Epithelial cell of proximal tubule (primary cell): ENCODE data around the gene NLK. TPM values are rescaled to one million over a fixed set of nuclear protein-coding genes. Genes with fewer than 3 reads are reported as not detected.

Source experiments
- DNase-seq: peaks from one replicate; pipeline ENCODE4 v3.0.0-alpha.2; 2011; ENCODE audit warnings: low read depth
- H3K4me3 ChIP-seq: 2 replicates; pipeline ENCODE4 v1.5.1; 2011; ENCODE audit warnings: low read depth, mild to moderate bottlenecking, low read length
- total RNA-seq: library from RNA; depleted of rRNA; stranded (reverse); fragments of >200 nt; gene quantifications from 2 replicates; pipeline ENCODE4 v1.2.3, GENCODE V29; 2015
- TF ChIP-seq, protein P1 (sequence below): conservative IDR thresholded peaks from 2 replicates; pipeline ENCODE4 v1.5.1; 2012; ENCODE audit warnings: low read depth, mild to moderate bottlenecking, low read length

The NLK gene
- total RNA-seq, 1 donor from 2014 or later = 18.6 TPM

DNA sequence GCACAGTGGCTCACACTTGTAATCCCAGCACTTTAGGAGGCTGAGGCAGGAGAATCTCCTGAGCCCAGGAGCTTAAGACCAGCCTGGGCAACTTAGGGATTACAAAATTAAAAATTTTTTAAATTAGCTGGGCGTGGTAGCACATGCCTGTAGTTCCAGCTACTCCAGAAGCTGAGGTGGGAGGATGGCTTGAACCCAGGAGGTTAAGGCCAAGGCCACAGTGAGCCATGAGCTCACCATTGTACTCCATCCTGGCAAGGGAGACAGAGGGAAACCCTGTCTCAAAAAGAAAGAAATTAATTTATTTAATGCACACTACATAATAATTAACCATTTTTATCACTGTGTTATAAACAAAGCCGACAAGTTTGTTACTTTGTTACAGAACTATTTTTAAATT, 145.5 kb downstream of the NLK start:
- no peak for DNase-seq
- H3K4me3 ChIP-seq = no peak overlapping the region
- TF ChIP-seq, protein P1, sequence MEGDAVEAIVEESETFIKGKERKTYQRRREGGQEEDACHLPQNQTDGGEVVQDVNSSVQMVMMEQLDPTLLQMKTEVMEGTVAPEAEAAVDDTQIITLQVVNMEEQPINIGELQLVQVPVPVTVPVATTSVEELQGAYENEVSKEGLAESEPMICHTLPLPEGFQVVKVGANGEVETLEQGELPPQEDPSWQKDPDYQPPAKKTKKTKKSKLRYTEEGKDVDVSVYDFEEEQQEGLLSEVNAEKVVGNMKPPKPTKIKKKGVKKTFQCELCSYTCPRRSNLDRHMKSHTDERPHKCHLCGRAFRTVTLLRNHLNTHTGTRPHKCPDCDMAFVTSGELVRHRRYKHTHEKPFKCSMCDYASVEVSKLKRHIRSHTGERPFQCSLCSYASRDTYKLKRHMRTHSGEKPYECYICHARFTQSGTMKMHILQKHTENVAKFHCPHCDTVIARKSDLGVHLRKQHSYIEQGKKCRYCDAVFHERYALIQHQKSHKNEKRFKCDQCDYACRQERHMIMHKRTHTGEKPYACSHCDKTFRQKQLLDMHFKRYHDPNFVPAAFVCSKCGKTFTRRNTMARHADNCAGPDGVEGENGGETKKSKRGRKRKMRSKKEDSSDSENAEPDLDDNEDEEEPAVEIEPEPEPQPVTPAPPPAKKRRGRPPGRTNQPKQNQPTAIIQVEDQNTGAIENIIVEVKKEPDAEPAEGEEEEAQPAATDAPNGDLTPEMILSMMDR = no peak

DNA sequence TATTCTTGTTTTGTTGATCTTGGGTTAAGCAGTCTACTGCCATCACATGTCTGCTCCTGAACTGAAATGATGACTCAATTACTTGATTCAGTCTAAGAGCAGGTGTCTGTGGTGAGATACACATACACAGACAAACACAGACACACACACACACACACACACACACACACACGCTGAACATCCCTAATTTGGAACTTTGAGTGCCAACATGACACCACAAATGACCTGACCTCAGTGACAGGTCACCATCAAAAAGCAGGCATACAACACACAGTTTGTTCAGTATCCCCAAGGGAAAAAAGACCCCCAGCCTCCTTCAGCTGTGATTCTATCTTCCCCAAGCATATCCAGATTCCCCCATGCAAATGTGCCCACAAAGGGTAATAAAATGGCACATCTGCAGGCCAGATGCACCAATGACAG, 146.4 kb downstream of the NLK start:
- no peak overlapping the region for H3K4me3 ChIP-seq
- no peak for DNase-seq
- TF ChIP-seq, protein P1 = no peak

DNA sequence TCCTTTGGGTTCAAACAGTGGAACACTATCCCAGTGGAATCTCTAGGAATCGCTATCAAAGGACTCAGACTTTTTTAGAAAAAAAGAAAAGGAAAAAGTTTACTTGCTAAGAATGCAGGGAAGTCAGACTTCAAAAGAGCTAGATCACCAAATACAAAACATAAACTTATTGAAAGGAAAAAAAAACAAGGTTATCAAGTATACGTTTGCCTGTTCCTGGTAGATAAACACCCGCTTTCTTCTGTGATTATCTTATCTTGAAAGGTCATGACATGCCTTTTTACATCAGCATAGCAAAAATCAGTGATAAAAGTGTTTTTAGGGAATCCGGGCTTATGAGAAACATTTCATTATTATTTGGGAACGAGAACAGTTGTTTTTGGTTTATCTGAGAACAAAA, 147.2 kb downstream of the NLK start:
- DNase-seq = no peak
- H3K4me3 ChIP-seq = no peak overlapping the region
- TF ChIP-seq, protein P1 = no peak

DNA sequence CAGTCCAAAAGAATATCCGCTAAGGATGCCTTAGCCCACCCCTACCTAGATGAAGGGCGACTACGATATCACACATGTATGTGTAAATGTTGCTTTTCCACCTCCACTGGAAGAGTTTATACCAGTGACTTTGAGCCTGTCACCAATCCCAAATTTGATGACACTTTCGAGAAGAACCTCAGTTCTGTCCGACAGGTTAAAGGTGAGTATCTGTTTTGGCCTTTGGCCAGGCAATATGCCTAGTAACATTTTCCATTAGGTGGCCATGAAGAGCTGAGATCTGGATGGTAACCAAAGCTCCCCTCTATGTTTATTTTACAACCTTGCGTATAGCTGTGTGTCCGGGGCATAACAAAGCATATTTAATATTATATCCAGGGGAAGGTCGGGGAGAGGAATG, 148.5 kb downstream of the NLK start:
- no peak for DNase-seq
- no peak overlapping the region for H3K4me3 ChIP-seq
- TF ChIP-seq, protein P1 = no peak

DNA sequence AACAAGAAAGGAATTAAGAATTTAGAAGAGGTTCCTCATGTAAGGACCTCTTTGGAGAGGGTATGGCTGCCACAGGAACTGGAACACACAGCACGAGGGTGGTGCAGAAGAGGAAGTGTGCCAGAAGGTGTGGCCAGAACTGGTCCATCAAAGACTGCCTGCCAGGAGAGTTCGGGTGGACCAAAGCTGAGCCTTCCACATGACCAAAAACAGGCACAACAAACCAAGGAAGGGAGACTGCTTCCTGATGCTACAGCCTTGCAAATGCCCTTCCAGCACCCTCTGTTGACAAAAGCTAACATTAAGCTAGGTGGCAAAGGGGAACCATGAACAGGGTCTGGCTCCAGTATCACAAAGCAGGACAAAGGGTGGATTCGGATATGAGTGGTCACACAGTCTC, 150.8 kb downstream of the NLK start:
- DNase-seq = no peak
- H3K4me3 ChIP-seq = no peak overlapping the region

DNA sequence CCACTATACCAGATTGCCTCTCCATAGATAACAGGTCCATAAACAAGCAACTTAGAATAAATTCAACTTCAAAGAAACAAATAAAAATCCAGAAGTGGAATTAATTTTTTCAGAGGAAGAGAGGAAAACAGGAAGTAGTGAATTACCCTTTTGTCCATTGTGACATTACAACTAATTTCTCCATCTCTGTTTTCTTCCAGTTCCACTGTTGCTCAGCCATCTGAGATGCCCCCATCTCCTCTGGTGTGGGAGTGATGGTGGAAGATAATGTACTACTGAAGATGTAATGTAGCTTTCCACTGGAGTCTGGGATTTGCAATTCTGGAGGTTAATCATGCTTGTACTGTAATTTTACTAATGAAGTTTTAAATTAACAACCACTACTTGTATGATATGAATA, 151.9 kb downstream of the NLK start:
- no peak overlapping the region for H3K4me3 ChIP-seq
- TF ChIP-seq, protein P1 = no peak
- no peak for DNase-seq

More for the DNA sequence above, 150.8 kb downstream of the NLK start:
- TF ChIP-seq, protein P1 = no peak

DNA sequence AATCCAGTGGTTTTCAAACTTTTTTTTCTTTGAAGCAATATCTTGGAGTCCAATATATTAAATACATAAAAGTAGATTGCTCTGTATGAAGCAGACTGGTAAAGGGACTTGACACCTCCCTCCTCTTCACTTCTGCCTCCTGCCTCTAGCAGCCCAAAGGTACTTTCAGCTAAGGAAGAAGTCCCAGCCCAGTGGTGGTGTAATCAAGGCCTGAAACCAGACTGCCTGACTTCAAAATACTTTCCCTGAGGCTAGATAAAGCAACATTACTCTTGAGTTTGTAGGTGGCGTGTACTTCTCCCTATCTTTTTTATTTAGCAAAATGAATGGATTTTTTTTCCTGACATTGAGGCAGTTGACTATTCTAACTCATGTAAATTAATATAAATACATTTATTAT, 154.2 kb downstream of the NLK start:
- no peak overlapping the region for H3K4me3 ChIP-seq
- DNase-seq = no peak
- TF ChIP-seq, protein P1 = no peak
